B cell (primary cell): ENCODE measurements around the gene NDC1. TPM values are rescaled to one million over a fixed set of nuclear protein-coding genes. Genes with fewer than 3 reads are reported as not detected.

Experiments
- ATAC-seq: fragments of 200-7000 bp; cut with Tn5 transposase; one replicate; pipeline ENCODE4 v1.10.0; 2021; ENCODE audit warnings: low read depth, mild to moderate bottlenecking, moderate number of reproducible peaks, moderate library complexity
- CTCF ChIA-PET: fragments of 350-600 bp; sonication (Branson Sonifier 250); formaldehyde crosslinking; loops from one replicate; lab custom pipeline; 2021; ENCODE audit warnings: antibody characterized with exemption, inconsistent platforms; lab: Charles Lee
- POLR2A ChIA-PET: fragments of 350-600 bp; sonication (Branson Sonifier 250); formaldehyde crosslinking; loops from one replicate; lab custom pipeline; 2021; ENCODE audit warnings: antibody characterized with exemption; lab: Charles Lee
- DNase-seq: peaks from one replicate; pipeline ENCODE4 v3.0.0; 2013
- H2AFZ ChIP-seq: 2 replicates; pipeline ENCODE4 v1.6.1; 2012; ENCODE audit warnings: mild to moderate bottlenecking, low read depth, low read length; ENCODE audit not compliant: insufficient read depth, poor library complexity, severe bottlenecking
- H3K27ac ChIP-seq, 2 donors: 1 replicate in 1 of 2; 2 replicates in 1 of 2; pipeline ENCODE4 v1.5.1; 2012 to 2013; ENCODE audit warnings: low read length in 2 of 2, mild to moderate bottlenecking in 2 of 2, moderate library complexity in 1 of 2
- H3K27me3 ChIP-seq, 4 experiments: fragments of 200-600 bp in 1 of 4; sonication (generic) in 1 of 4; replicated peaks in 1 of 4; 1 replicate in 2 of 4; 2 replicates in 2 of 4; pipeline versions ENCODE4 v1.6.1 to v1.7.0; 2013 to 2016; ENCODE audit warnings: low read length in 3 of 4, mild to moderate bottlenecking in 2 of 4, mixed read lengths in 1 of 4, moderate library complexity in 1 of 4; ENCODE audit not compliant: insufficient read depth in 4 of 4, control insufficient read depth in 3 of 4; ENCODE audit errors: control extremely low read depth in 1 of 4
- H3K36me3 ChIP-seq, 2 experiments: replicated peaks in 1 of 2; 1 replicate in 1 of 2; 2 replicates in 1 of 2; pipeline versions ENCODE4 v1.6.1 to v1.7.1; 2013; ENCODE audit warnings: low read length in 1 of 2; ENCODE audit not compliant: insufficient read depth in 2 of 2, control insufficient read depth in 1 of 2; ENCODE audit errors: control extremely low read depth in 1 of 2, extremely low read depth in 1 of 2
- H3K4me1 ChIP-seq, 2 donors: fragments of 200-600 bp in 1 of 2; sonication (generic) in 1 of 2; 1 replicate in 1 of 2; 2 replicates in 1 of 2; pipeline versions ENCODE4 v1.5.1 to v1.6.1; 2013 to 2017; ENCODE audit warnings: low read length in 2 of 2; ENCODE audit not compliant: control insufficient read depth in 2 of 2, insufficient read depth in 2 of 2
- H3K4me2 ChIP-seq: replicated peaks from 2 replicates; pipeline ENCODE3; 2012; ENCODE audit warnings: mild to moderate bottlenecking, low read depth, low read length; ENCODE audit not compliant: poor library complexity, severe bottlenecking
- H3K4me3 ChIP-seq, 5 experiments: fragments of 200-600 bp in 1 of 5; sonication (generic) in 1 of 5; 1 replicate in 3 of 5; 2 replicates in 2 of 5; pipeline versions ENCODE4 v1.5.1 to v1.7.0; 2011 to 2016; ENCODE audit warnings: low read length in 4 of 5, mild to moderate bottlenecking in 4 of 5, low read depth in 2 of 5, control low read depth in 1 of 5, moderate library complexity in 1 of 5; ENCODE audit not compliant: insufficient read depth in 1 of 5; ENCODE audit errors: control extremely low read depth in 1 of 5, extremely low read depth in 1 of 5
- H3K79me2 ChIP-seq: fragments of 200-600 bp; sonication (generic); one replicate; pipeline ENCODE4 v1.6.0; 2016; ENCODE audit warnings: low read length; ENCODE audit not compliant: control insufficient read depth, insufficient read depth
- H3K9ac ChIP-seq: fragments of 200-600 bp; sonication (generic); 2 replicates; pipeline ENCODE4 v1.6.1; 2017; ENCODE audit warnings: mild to moderate bottlenecking, low read length, moderate library complexity
- H3K9me3 ChIP-seq, 3 donors: one replicate each; pipeline versions ENCODE4 v1.6.1 to v1.7.1; 2013; ENCODE audit warnings: low read length in 2 of 3; ENCODE audit not compliant: control insufficient read depth in 2 of 3, insufficient read depth in 1 of 3; ENCODE audit errors: control extremely low read depth in 1 of 3
- H4K20me1 ChIP-seq: 2 replicates; pipeline ENCODE4 v1.6.0; 2012; ENCODE audit warnings: mild to moderate bottlenecking, low read length; ENCODE audit not compliant: insufficient read depth, control insufficient read depth, poor library complexity, severe bottlenecking
- H3K27ac Mint-ChIP-seq: one replicate; pipeline ENCODE4 v1.8.0; 2021; ENCODE audit warnings: mixed read lengths
- H3K27me3 Mint-ChIP-seq: one replicate; pipeline ENCODE4 v1.8.0; 2021; ENCODE audit warnings: mixed read lengths
- H3K4me1 Mint-ChIP-seq: one replicate; pipeline ENCODE4 v1.8.0; 2021; ENCODE audit warnings: mixed read lengths
- H3K4me3 Mint-ChIP-seq: one replicate; pipeline ENCODE4 v1.8.0; 2021; ENCODE audit warnings: mixed read lengths
- H3K9me3 Mint-ChIP-seq: one replicate; pipeline ENCODE4 v1.8.0; 2022; ENCODE audit warnings: mixed read lengths; ENCODE audit not compliant: insufficient read depth
- EZH2 ChIP-seq: IDR thresholded peaks from 2 replicates; pipeline ENCODE4 v1.6.1; 2012; ENCODE audit warnings: borderline replicate concordance, low read depth, mild to moderate bottlenecking, moderate library complexity, low read length; ENCODE audit not compliant: insufficient read depth, poor library complexity, severe bottlenecking
- WGBS: methylation state at CpG from one replicate; pipeline ENCODE4 v1.1.5; 2013; ENCODE audit warnings: missing lambda C conversion rate; ENCODE audit not compliant: insufficient coverage; 5-methylcytosine and 5-hydroxymethylcytosine counted together
- intact Hi-C: fragments of 100-400 bp; cut with micrococcal nuclease; formaldehyde crosslinking; loops from one replicate; pipeline ENCODE4 v1.10.0; 2022
- polyA plus RNA-seq: library from polyadenylated mRNA; depleted of rRNA; stranded (reverse); fragments of >200 nt; gene quantifications from 2 replicates; pipeline ENCODE4 v1.2.3, GENCODE V29; 2012
- total RNA-seq, 2 donors: library from RNA; stranded (reverse); fragments of 120-200 nt in 1 of 2; gene quantifications; 1 replicate in 1 of 2; 2 replicates in 1 of 2; pipeline versions ENCODE4 v1.2.3 to v1.2.4, GENCODE V29; 2013 to 2022
- TF ChIP-seq, protein P1 (sequence below): fragments of 200-600 bp; IDR thresholded peaks from one replicate; pipeline ENCODE4 v1.8.0; 2022; ENCODE audit warnings: antibody characterized with exemption, mild to moderate bottlenecking

The NDC1 gene
- total and polyA plus RNA-seq, 2 donors (not counting 1 experiment from before 2014, with no cell fraction given), result 5.0 to 12.0 TPM

DNA sequence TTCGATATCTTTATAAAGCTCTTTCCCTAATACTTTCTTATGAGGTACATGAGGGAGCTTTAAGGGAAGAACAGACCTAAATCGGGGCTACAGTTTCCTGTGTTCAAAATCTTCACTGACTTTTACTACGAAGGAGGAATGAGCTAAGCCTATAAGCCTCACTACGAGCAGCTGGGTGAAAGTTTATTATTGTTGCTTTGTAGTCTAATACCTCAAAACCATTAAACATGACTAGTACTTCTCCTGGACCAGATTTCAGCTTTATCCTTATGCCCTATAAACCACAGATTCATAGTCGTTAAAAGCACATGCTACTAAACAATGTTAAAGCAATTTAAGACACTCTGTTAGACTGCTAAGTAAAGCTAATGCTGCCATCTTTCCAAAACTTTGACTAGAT, 30.2 kb downstream of the NDC1 start:
- Histone ChIP-seq H3K9me3 (no peaks in the 10 kb centered on the region), H3K4me1 (no peaks in the 10 kb centered on the region), H3K9ac (no peak overlapping the region), H3K4me2 (no peak overlapping the region), H3K27ac (no peak overlapping the region), H3K27me3 (no peaks in the 10 kb centered on the region), H3K36me3 (peaks cover 6 to 23% of the 10 kb centered on the region in 2 experiments), H2AFZ (no peak overlapping the region), H4K20me1 (no peaks in the 10 kb centered on the region), H3K4me3 (no peak overlapping the region), H3K79me2 (no peaks in the 10 kb centered on the region)
- Mint-ChIP-seq H3K4me1 (no peaks in the 10 kb centered on the region), H3K27me3 (no peaks in the 10 kb centered on the region), H3K27ac (no peak overlapping the region), H3K9me3 (no peaks in the 10 kb centered on the region), H3K4me3 (no peak overlapping the region)
- intact Hi-C loops, result no loop called here
- TF ChIP-seq, protein P1, sequence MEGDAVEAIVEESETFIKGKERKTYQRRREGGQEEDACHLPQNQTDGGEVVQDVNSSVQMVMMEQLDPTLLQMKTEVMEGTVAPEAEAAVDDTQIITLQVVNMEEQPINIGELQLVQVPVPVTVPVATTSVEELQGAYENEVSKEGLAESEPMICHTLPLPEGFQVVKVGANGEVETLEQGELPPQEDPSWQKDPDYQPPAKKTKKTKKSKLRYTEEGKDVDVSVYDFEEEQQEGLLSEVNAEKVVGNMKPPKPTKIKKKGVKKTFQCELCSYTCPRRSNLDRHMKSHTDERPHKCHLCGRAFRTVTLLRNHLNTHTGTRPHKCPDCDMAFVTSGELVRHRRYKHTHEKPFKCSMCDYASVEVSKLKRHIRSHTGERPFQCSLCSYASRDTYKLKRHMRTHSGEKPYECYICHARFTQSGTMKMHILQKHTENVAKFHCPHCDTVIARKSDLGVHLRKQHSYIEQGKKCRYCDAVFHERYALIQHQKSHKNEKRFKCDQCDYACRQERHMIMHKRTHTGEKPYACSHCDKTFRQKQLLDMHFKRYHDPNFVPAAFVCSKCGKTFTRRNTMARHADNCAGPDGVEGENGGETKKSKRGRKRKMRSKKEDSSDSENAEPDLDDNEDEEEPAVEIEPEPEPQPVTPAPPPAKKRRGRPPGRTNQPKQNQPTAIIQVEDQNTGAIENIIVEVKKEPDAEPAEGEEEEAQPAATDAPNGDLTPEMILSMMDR, result no peak
- no peak for TF ChIP-seq EZH2
- 100% methylated on average over 1 of the region's 5 CpGs for WGBS
- ATAC-seq, result no peak
- ChIA-PET CTCF (interaction anchor here (0.6 kb wide), 1 partner anchor 152 kb away, joined by 6 read pairs; no protein-coding TSS in a partner anchor), POLR2A (no interaction called here)
- DNase-seq, result no peak

DNA sequence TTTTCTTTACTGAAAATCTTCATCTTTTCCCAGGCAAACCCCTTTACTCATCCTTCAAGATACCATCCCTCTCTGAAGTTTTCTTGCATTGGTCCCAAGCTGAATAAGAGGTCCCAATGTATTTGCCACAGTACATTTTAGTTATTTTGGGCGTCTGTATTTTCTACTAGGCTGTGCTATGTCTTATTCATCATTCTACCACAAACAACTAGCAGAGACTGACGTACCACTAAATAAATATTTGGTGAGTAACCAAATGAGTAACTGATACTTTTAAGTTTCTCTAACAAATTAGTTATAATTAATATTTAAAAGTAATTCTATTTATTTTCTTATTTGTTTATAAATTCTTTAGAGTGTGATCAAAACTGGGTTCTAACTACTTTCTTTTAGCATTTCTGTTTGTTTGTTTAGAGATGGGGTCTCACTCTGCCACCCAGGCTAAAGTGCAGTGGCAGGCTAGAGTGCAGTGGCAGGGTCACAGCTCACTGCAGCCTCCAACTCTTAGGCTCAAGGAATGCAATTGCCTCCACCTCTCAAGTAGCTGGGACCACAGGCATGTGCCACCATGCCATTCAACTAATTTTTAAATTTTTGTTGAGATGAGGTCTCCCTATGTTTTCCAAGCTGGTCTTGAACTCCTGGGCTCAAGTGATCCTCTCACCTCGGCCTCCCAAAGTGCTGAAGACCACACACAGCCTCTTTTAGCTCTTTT, 33.1 kb downstream of the NDC1 start:
- Histone ChIP-seq H4K20me1 (no peaks in the 10 kb centered on the region), H3K4me3 (no peak overlapping the region), H2AFZ (no peak overlapping the region), H3K27ac (no peak overlapping the region), H3K9me3 (no peaks in the 10 kb centered on the region), H3K4me2 (no peak overlapping the region), H3K4me1 (no peaks in the 10 kb centered on the region), H3K9ac (no peak overlapping the region), H3K36me3 (peaks cover 3 to 26% of the 10 kb centered on the region in 2 experiments), H3K27me3 (no peaks in the 10 kb centered on the region), H3K79me2 (no peaks in the 10 kb centered on the region)
- no peak overlapping the region for H3K27ac Mint-ChIP-seq
- H3K27me3 Mint-ChIP-seq, result no peaks in the 10 kb centered on the region
- ChIA-PET CTCF (no interaction called here), POLR2A (no interaction called here)
- H3K4me3 Mint-ChIP-seq, result no peak overlapping the region
- TF ChIP-seq, protein P1, result no peak
- no peak for TF ChIP-seq EZH2
- WGBS, result 100% methylated on average over 1 of the region's 3 CpGs
- no peaks in the 10 kb centered on the region for H3K4me1 Mint-ChIP-seq
- ATAC-seq (no peak), DNase-seq (no peak)
- intact Hi-C loops, result no loop called here
- no peaks in the 10 kb centered on the region for H3K9me3 Mint-ChIP-seq
